HepG2 (cell line): ENCODE measurements around the gene TEDC1. TPM values are rescaled to one million over a fixed set of nuclear protein-coding genes. Genes with fewer than 3 reads are reported as not detected.

ENCODE experiments used
- ATF6 ChIP-seq: sonication (generic); formaldehyde crosslinking; conservative IDR thresholded peaks from 2 replicates; pipeline ENCODE4 v1.4.0; 2020; ENCODE audit warnings: missing genetic modification reagents
- FOXP1 ChIP-seq, 2 experiments: fragments of 450-650 bp in 1 of 2; IDR thresholded peaks; 2 replicates each; pipeline ENCODE4 v1.6.1; 2017 to 2018; ENCODE audit warnings: antibody characterized with exemption in 1 of 2
- HOXA5 ChIP-seq: sonication (generic); formaldehyde crosslinking; IDR thresholded peaks from 2 replicates; pipeline ENCODE4 v1.4.0; 2020; ENCODE audit warnings: missing genetic modification reagents
- IKZF5 ChIP-seq: IDR thresholded peaks from 2 replicates; pipeline ENCODE4 v1.6.1; 2018; ENCODE audit warnings: missing genetic modification reagents, mild to moderate bottlenecking, missing compliant biosample characterization
- LCORL ChIP-seq, 2 experiments: fragments of 450-650 bp in 1 of 2; sonication (generic) in 1 of 2; formaldehyde crosslinking in 1 of 2; IDR thresholded peaks; 2 replicates each; pipeline versions ENCODE4 v1.5.0 to v1.6.1; 2017 to 2020; ENCODE audit warnings: antibody characterized with exemption in 1 of 2, missing genetic modification reagents in 1 of 2
- RBFOX2 ChIP-seq: fragments of 200-400 bp; formaldehyde crosslinking; IDR thresholded peaks from 2 replicates; pipeline ENCODE4 v1.6.1; 2017; ENCODE audit warnings: low read depth, mild to moderate bottlenecking, low read length
- SNAI1 ChIP-seq: sonication (generic); formaldehyde crosslinking; IDR thresholded peaks from 2 replicates; pipeline ENCODE4 v1.5.0; 2020; ENCODE audit warnings: mild to moderate bottlenecking, missing genetic modification reagents, borderline replicate concordance
- SRY ChIP-seq: sonication (generic); formaldehyde crosslinking; IDR thresholded peaks from 2 replicates; pipeline ENCODE4 v1.8.0; 2022; ENCODE audit warnings: mild to moderate bottlenecking, missing genetic modification reagents
- THAP11 ChIP-seq: IDR thresholded peaks from 2 replicates; pipeline ENCODE4 v1.6.1; 2016; ENCODE audit warnings: missing biosample characterization, missing genetic modification reagents
- THAP7 ChIP-seq: sonication (generic); formaldehyde crosslinking; IDR thresholded peaks from 2 replicates; pipeline ENCODE4 v1.8.1; 2023; ENCODE audit warnings: mild to moderate bottlenecking, missing genetic modification reagents
- TIGD3 ChIP-seq: sonication (generic); formaldehyde crosslinking; IDR thresholded peaks from 2 replicates; pipeline ENCODE4 v1.5.1; 2020; ENCODE audit warnings: mild to moderate bottlenecking, missing genetic modification reagents, borderline replicate concordance
- ZBED4 ChIP-seq: sonication (generic); formaldehyde crosslinking; IDR thresholded peaks from 2 replicates; pipeline ENCODE4 v1.4.0; 2020; ENCODE audit warnings: missing genetic modification reagents, borderline replicate concordance
- ZFP37 ChIP-seq: sonication (generic); formaldehyde crosslinking; IDR thresholded peaks from 2 replicates; pipeline ENCODE4 v1.4.0; 2020; ENCODE audit warnings: missing genetic modification reagents, borderline replicate concordance
- ZNF501 ChIP-seq: sonication (generic); formaldehyde crosslinking; IDR thresholded peaks from 2 replicates; pipeline ENCODE4 v1.5.1; 2020; ENCODE audit warnings: mild to moderate bottlenecking, moderate library complexity, missing genetic modification reagents
- ZNF503 ChIP-seq: sonication (generic); formaldehyde crosslinking; IDR thresholded peaks from 2 replicates; pipeline ENCODE4 v1.4.0; 2020; ENCODE audit warnings: missing genetic modification reagents
- ZNF784 ChIP-seq: sonication (generic); formaldehyde crosslinking; IDR thresholded peaks from 2 replicates; pipeline ENCODE4 v1.5.1; 2020; ENCODE audit warnings: missing genetic modification reagents, mild to moderate bottlenecking, borderline replicate concordance
- polyA plus RNA-seq, 8 experiments: library from polyadenylated mRNA; depleted of rRNA in 3 of 8; stranded (reverse) in 7 of 8; unstranded in 1 of 8; fragments of >200 nt; fragmentation: Illumina TruSeq in 4 of 8; extraction: Trizol in 4 of 8; gene quantifications; 2 replicates each; pipeline versions ENCODE4 v1.2.1 to v1.2.3, GENCODE V29; 2011 to 2016; ENCODE audit warnings: low read depth in 4 of 8, missing spikeins in 1 of 8, mixed read lengths in 1 of 8; ENCODE audit not compliant: insufficient read depth in 1 of 8
- total RNA-seq, 5 experiments: library from RNA; depleted of rRNA; stranded (reverse); fragments of >200 nt; fragmentation: Illumina TruSeq; extraction: Trizol; gene quantifications; 2 replicates each; pipeline ENCODE4 v1.2.3, GENCODE V29; 2016; ENCODE audit warnings: low read depth in 1 of 5

The TEDC1 gene
- total and polyA plus RNA-seq, 2 of the 13 experiments (the other 11 are each of a cell fraction or from before 2014, with no cell fraction given) = 5.7 to 27.4 TPM

GRCh38 chr14:105529569-105530284 is 38.7 kb downstream of the TEDC1 start (continued):
- TF ChIP-seq SRY (CRISPR knock-in tag) = no peak
- no peak for TF ChIP-seq THAP11 (CRISPR knock-in tag)
- no peak for TF ChIP-seq ZNF784 (CRISPR knock-in tag)
- TF ChIP-seq HOXA5 (CRISPR knock-in tag) = no peak
- no peak for TF ChIP-seq LCORL (IDR thresholded peaks at IDR 0.05)
- 0 out of 2 replicates have a peak, but pooled peaks have one; percentile 44 for TF ChIP-seq LCORL (CRISPR knock-in tag; IDR thresholded peaks at IDR 0.05)
- no peak for TF ChIP-seq ATF6 (CRISPR knock-in tag)
- TF ChIP-seq TIGD3 (CRISPR knock-in tag) = no peak
- no peak for TF ChIP-seq ZNF503 (CRISPR knock-in tag)
- 0 out of 2 replicates have a peak, but pooled peaks have one; percentile 16 for TF ChIP-seq RBFOX2
- no peak for TF ChIP-seq ZNF501 (CRISPR knock-in tag)
- no peak for TF ChIP-seq ZBED4 (CRISPR knock-in tag)
- no peak for TF ChIP-seq IKZF5 (CRISPR knock-in tag)
- no peak for TF ChIP-seq THAP7 (CRISPR knock-in tag)
- TF ChIP-seq SNAI1 (CRISPR knock-in tag) = no peak
- no peak for TF ChIP-seq ZFP37 (CRISPR knock-in tag)
- no peak for TF ChIP-seq FOXP1 (IDR thresholded peaks at IDR 0.05)
- peak; percentile 89 for TF ChIP-seq FOXP1 (CRISPR knock-in tag; IDR thresholded peaks at IDR 0.05)
